ENCODE data around the gene LPP.

The LPP gene

DNA sequence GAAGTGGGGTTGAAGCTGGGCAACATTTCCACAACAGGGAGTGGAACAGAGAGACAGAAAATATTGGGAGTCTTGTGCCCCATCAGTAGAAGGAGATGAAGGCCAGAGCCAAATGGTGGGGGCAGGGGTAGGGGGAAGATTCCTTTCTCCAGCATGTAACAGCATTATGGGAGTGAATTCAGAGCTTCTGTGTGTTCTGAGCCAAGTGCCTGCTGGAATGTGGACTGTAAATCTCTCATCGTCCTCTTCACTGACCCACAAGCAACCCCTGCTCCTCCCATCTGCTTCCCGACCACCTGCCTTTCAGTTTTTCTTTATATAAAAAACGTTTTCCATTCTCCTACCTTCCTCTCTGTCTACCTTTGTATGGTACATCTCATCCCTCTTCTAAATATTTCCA is 673.6 kb downstream of the LPP start:
- no peak for DNase-seq

DNA sequence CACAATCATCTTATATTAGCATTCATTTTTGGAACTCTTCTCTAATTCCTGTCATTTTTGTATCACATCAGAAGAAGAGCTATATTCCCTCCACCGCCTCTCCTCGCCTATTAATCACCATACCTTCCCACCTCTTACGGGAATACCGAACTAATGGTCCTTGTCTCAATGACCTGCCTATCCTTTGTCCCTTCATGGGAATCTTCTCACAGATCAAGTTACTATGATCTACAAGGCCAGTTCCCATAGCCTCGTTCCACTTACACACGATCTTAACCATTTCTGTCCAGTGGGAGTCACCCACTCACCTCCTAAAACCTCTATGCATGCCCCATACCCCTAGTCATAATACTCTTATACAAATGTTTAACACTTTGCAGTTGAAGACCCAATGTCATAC is 675.2 kb downstream of the LPP start:
- no peak for DNase-seq

DNA sequence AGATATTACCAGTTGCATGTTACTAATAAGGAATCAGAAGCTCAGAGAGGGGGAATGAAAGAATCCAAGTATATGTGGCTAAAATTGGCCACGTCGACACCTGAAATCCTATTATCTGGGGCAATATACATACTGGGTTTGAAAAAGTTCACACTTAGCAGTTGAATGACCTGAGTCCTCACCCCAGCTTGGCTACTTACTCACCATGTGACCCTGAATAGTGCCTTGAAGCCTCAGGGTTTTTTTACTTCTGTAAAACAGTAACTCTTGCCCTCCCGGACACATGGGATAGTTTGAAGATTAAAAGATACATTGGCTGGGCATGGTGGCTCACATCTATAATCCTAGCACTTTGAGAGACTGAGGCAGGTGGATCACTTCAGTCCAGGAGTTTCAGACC is 675.6 kb downstream of the LPP start:
- no peak for DNase-seq

DNA sequence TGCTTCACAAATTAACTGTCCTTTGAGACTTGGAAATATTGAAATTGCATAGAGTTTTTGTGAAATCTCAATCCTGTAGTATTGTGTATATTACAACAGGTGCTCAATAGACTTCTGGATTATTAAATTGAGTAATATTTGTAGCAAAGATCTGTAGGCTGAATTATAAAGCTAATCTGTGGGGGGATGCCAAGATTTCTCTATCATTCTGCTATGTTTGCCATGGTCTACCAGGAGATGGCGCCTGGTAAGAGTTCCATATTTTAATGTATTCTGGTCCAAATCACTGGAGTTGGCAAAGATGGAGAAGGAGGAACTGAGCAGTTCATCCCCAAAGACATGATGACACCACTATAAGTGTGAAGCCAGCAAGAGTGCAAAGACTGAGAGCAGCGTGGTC is 676.9 kb downstream of the LPP start:
- DNase-seq, result no peak

DNA sequence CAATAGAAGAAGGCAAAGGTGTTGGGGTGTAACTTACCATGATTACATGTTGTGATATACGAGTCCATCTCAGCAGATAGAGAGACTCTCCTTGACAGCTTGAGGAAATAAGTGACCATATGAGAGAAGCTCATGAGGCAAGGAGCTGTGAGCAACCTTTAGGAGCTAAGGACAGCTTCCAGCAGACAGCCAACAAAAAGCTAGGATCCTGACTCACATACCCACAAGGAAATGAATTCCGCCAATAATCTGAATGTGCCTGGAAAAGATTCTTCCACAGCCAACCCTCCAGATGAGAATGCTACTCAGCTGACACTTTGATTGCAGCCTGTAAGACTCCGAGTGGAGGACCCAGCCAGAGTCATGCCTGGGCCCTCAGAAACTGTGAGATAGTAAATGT is 678.2 kb downstream of the LPP start:
- no peak for DNase-seq

DNA sequence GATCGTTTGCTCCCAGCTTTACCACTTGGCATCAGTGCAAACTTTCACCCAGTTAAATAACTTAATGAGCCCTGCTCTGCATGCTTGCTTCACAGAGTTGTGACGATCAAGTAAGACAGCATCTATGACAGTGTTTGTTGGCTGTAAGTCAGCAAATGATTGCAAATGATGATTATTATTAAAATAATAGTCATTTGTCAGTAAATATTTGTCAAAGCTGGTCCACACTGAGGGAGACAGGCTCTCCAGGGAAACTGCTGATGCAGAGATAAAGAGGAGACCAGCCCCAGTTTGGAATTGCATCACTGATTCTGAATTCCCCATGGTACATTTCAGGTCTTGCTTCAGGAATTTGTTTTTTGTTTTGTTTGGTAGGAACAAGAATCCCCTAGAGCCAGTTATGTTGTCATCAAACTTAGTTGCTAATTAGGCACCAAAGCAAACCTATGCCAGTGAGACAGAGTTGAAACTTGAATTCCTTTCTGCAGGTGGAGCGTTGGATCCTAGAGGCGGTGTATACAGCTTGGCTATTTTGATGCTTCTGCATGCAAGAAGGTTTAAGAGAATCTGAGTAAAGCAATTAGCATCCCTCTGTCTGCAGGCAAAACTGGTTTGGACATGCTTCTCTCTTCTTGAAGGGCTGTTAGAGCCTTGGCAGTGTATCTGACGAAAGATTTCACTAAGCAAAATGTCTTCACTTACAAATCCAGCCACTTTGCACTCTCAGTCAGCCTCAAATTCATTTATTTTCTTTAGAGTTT is 679.2 kb downstream of the LPP start:
- DNase-seq, result no peak

DNA sequence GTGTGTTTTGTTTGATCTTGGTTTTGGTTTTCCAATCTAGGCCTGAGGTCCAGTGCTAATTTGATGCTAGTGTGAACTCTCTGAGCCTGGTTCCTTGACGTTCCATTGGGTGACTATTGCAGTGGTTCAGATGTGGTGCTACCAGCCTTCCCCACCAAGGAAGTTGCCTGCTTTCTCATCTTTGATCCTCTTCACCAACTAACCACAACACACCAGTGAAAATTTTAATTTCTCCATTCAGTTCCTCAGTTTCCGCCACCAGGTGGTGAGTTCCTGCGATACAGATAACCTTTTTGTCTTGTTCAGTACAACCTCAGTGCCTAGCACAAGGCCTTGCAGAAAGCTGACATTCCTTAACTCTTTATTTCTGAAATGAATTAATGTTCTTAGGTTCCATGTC is 680.4 kb downstream of the LPP start:
- DNase-seq, result no peak

DNA sequence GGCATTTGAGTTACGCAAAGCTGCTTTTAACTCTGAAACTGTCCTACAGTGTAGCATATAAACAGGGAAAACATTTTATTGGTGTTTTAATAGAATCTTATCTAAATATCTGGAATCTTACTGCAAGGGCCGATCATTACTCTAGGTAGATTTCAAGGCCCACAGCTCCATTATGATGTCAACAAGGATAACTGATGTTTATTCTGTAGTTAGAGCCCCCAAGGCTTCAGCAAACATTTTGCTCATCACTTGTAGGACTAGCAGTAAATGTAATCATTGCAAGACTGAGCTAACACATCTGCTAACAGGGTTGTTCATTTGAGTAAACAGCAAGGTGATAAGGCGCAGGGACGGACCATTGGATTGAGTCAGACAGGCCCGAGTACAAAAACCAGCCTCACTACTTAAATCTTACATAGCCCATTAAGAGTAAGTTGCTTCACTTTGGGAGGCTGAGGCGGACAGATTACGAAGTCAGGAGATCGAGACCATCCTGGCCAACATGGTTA is 685.3 kb downstream of the LPP start:
- DNase-seq, result no peak

DNA sequence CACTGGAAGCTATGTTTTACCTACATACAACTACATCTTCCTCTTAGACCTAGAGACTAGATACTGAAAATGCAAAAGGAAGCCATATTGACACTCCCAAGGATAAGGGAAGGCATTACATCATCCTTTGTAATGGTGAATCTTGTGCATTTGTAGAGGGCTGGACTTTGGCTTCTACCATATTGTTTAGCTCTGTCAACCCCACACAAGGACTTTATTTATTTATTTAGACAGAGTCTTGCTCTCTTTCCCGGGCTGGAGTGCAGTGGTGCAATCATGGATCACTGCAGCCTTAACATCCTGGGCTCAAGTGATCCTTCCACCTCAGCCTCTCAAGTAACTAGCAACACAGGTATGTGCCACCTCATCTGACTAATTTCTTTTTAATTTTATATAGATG is 686.3 kb downstream of the LPP start:
- no peak for DNase-seq

DNA sequence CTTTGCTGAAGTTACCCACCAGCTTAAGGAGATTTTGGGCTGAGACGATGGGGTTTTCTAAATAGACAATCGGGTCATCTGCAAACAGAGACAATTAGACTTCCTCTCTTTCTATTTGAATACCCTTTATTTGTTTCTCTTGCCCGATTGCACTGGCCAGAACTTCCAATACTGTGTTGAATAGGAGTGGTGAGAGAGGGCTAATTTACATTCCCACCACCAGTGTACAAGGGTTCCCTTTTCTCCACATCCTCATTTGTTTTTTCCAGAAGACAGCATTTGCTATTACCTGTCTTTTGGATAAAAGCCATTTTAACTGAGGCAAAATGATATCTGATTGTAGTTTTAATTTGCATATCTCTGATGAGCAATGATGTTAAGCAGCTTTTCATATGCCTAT is 687.9 kb downstream of the LPP start:
- DNase-seq, result no peak

DNA sequence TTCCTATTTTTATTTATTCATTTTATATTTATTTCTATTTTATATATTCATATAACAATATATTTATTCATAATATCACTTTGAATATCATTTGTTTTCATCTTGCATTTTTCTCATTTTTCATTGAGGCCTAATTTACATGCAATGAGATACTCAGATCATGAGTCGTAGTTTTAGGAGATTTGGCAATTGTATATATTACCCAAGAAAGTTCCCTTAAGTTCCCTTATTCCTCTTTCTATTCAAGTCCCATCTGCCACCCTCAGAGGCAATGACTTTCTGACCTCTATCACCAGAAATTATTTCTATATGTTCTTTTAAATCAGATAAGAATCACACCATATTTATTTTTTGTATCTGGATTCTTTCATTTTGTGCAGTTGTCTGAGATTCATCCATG is 688.7 kb downstream of the LPP start:
- DNase-seq, result no peak

DNA sequence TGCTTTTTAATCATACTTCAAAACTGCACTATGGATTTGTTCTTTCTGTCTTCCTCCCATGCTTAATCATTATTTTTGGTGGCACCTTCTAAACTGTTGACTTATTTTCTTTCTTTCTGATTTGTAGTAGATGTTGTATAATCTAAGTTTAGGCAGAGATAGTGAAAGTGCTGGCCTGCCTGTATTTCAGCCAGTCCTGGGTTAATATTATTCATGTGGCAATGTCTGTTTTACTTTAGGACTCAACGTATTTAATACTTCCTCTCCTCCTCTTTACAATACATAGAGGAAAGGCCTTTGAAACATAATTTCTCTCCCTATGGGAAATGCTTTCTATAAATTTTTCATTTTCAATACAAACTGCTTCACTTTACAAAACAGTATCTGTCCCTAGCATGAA is 690.1 kb downstream of the LPP start:
- DNase-seq, result no peak

DNA sequence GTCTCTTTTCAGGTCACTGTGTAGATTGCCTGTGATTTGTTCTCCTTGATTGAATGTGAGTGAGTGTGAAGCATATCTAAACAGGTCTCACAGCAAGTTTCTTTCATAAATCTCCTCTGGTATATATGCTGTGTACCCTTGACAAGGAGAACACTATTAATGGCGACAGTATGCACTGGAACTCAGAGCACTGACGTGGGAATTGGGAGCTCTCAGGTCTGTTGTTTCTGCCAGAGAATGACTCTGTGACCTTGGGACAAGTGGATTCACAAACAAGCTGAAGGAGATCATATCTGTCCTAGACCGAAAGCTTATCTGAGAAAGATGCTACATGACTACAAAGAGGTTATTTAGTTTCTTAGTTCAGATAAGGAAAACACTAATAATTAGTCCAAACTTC is 691.6 kb downstream of the LPP start:
- no peak for DNase-seq

DNA sequence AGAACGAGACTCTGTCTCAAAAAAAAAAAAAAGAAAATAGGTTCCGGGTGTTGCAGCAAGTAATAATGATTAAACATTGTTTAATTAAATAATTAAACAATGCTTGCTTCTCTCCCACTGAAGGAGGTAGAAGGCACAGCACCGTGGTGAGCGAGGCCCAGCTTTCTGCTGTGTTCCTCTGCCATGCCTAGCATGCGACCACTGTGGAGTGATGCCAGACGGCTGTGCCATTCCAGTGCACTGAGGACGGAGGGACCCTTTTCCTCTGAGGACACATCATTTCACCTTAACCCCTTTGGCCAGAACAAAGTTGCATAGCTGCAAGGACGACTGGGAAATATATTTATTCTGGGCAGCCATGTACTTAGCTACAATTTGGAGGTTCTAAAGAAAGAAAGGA is 695.0 kb downstream of the LPP start:
- DNase-seq, result no peak

DNA sequence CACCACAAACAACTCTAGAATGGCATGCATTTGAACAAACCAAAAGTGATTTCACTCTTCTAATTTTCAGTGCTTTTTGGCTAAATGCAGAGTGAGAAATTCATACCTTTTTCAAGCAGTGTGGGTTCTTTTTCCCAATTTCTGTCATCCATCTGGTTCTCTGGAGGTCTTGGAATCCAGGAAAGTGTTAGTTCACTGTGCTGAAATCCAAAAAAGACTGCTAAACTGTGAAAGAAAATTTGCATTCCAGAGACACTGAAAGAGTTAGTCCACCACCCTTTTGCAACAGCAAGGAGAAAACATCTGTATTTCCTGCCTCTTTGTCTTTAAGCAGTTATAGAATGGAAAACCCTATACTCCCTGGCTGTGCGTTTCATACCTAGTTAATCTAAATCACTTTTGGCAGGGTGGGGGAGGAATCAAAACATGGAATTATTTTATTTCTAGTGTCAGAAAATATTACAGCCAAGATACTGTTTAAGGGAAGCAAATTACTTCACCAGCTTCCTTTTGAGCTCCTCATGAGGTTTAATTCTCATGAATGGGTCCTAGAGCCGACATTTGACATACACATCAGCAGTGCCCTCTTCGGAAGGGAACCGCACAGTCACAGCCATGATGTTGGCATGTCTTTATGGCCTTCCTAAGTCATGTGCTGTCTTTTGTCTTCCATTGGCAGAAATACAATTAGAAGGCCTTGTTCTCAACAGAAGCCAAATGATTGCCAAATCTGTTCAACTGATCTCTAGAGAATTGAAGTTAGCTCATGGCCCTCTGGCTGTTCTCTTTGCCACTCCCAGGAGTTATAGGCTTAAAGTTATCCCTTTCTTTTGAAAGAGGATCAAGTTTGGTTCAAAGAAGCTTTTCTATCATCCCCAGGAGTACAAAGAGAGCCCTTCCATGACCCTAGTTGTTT is 700.2 kb downstream of the LPP start:
- DNase-seq, result no peak

DNA sequence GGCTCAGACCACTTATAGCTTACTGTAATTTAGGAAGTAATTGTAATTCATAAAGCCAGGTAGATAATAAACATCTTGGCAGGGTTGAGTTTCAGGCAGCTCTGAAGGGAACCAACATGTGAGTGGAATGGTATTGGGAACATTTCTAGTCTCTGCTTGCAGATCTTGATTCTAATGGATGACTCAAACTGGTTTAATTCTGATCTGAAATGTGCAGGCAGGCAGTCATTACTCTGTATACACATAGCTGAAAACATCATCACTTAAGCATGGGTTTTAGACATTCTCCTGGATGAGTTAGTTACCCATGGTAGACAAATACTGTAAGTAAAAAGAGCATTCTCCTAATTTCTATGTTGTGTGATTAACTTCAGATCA is 700.8 kb downstream of the LPP start:
- no peak for DNase-seq

DNA sequence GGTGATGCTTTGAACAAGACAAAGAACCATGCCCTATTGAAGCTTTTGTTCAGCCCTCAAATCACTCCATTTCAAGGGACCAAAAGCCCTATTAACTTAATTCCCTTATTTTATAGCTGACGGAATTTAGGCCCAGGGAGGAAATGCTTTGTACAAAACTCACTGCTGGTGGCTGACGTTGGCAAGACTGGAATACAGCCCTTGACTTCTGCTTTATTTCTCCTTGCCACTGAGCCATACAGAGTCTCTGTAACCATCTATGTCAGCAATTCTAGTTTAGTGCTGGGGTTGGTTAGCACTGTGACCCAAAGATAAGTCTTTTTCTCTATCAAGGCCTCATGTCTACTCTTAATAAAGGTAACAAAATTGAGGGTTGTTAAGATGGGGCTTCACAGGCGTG is 701.7 kb downstream of the LPP start:
- DNase-seq, result no peak

DNA sequence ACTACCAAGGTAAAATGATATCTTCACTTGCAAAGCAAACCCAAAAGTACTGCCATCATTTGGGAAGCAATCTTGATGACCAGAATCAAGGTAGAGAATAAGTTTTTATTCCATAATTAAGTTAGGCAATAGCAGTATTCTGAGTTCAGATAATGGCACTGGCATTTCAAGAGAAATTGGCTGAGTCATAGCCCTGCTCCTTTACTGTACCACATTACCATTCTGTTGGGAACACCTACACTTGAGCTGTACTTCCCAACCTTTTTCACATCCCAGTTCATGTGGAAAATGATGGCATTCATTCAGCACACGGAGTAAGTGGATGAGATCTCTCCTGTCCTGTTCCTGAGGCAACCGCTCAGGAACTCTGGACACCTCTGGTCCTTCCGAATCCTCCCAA is 706.2 kb downstream of the LPP start:
- no peak for DNase-seq

DNA sequence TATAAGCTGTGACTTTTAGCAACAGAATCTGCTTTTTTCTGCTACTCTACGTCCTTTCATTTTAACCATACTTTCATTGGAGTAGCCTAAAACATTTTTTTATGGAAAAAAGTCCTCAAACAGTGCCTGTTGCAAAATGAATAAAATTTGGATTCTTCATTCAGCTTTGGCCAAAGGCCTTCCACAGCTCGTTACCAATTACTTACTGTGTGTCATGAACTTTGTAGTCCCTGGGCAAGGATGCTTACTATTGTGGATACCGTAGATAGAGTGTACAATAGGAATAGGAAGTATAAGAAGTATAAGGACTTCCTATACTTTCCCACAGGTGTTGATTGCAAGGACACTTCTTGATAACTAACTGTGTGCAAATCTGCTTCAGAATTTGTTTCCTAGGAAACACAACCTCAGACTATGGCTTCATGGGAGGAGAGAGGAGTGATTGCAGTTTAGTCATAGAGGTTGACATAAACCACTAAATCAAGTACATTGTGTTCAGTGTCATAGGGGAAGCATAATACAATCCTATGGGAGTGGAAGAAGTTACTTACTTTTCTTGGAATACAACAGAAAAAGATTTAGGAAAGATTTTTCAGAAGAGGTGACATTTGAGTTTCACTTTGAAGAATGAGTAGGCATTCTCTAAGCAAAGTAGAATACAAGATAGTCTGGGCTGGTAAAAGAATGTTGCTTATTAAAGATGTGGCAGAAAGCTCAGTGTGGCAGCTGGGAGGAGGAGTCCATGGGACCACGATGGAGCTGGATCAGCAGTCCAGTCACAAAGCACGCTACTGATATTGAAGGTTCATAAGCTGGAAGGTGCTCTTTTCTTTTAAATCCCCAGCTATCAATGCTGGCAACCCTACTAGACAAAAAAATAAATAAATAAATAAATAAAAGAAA is 708.1 kb downstream of the LPP start:
- no peak for DNase-seq

DNA sequence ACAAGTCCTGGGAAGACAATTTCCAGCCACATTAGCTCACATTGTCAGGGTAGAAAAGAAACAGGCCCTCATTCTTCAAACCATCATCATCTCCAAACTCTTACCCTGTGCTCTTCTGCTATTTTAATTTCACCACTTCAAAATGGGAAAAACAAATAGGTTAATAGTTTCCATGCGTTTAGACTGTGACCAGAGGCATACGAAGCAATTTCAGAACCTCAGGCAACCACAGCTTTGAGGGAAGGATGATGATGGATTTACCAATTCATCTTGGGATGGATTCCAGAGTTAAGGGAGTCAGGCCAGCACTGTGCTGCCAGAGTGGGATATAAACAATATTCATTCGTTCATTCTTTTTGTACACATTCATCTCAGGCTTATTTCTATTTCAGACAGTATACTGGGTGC is 710.0 kb downstream of the LPP start:
- DNase-seq, result no peak

DNA sequence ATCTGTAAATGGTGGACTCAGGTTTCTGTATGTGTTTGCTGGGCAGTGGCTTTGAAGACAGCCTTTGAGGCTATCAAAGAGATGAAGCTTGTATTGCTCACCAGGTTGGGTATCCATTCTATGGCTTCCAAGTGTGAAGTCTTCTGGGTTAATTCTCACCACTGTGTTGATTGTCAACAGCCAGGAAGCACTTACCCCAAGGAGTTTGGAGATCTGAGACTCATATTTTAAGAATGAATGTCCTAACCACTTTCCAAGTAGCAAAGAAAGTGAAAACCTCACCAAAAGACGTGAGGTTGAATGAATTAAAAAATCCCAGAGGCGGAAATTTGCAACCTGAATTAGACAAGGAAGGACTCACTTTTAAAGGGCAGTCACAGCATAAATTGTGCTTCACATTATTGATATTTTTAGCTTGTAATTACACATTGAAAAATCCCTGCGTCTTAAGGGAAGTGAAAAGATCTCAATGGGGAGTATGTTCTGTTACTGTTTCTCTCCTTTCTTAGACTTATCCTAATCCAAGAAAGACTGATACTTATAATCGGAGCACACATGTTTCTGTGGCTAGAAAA is 713.8 kb downstream of the LPP start:
- no peak for DNase-seq

DNA sequence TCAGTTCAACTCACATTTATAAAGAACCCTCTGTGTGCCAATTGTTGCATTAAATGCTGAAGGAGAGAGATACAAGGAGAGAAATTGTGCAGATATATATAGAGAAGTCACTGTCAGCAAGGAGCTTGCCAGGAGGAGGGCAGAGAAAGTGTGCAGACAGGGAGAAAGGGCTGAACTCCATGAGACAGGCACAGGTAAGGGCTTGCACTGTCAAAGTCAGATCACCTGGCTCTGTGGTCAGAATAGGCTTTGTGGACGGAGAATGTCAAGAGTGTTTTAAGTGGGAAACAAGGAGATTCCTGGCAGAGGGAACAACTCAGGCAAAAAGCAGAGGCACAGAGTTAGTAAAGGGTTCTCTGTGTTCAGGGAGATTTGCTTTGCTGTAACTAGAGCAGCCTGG is 714.8 kb downstream of the LPP start:
- DNase-seq, result no peak

DNA sequence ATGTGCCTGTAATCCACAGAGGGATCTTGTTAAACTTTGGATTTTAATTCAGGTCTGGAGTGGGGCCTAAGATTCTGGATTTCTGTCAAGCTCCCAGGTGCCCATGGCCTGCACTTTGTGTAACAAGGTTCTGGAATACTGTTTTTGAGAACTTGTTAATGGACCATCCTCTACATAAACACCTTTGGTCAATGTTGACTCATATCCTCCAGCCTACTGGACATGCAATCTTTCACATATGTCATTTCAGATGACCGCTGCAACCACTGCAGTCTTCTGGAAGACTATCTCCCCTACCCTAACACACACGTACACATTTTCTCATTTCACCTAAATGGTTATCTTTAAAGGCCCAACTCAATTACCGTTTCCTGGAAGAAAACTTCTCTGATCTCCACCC is 715.7 kb downstream of the LPP start:
- no peak for DNase-seq
